ENCODE measurements around the gene TBXA2R.
A peak's percentile ranks its signal among the peaks of the same experiment; 100 is the strongest.

Gene TBXA2R

GRCh38 chr19:3586707-3587346, 19.8 kb downstream of the TBXA2R start:
- TF ChIP-seq CREB1 (IDR thresholded peaks at IDR 0.05; ENCODE audit: low read depth): no peak
- TF ChIP-seq EP300 (IDR thresholded peaks at IDR 0.05; ENCODE audit: borderline replicate concordance): no peak

GRCh38 chr19:3586127-3586626, 20.5 kb downstream of the TBXA2R start:
- TF ChIP-seq ZBTB7A (IDR thresholded peaks at IDR 0.05; ENCODE audit: low read depth) (peak; percentile 94), REST (IDR thresholded peaks at IDR 0.05; ENCODE audit: low read depth) (no peak), RAD21 (IDR thresholded peaks at IDR 0.05; ENCODE audit: low read depth) (peak; percentile 60), NFIC (IDR thresholded peaks at IDR 0.05) (no peak)

- TF ChIP-seq NFIC (IDR thresholded peaks at IDR 0.05): no peak
- TF ChIP-seq EP300 (IDR thresholded peaks at IDR 0.05; ENCODE audit: borderline replicate concordance): no peak
- TF ChIP-seq CREB1 (IDR thresholded peaks at IDR 0.05; ENCODE audit: low read depth): no peak
- TF ChIP-seq MAX (IDR thresholded peaks at IDR 0.05): no peak
- TF ChIP-seq EGR1 (IDR thresholded peaks at IDR 0.05): no peak
- TF ChIP-seq USF1 (IDR thresholded peaks at IDR 0.05): no peak
- TF ChIP-seq FOXM1 (IDR thresholded peaks at IDR 0.05; ENCODE audit: borderline replicate concordance, low read depth): no peak
- TF ChIP-seq YY1 (IDR thresholded peaks at IDR 0.05; ENCODE audit: low read depth): no peak
- TF ChIP-seq RAD21 (IDR thresholded peaks at IDR 0.05; ENCODE audit: low read depth): no peak
- no peak for TF ChIP-seq REST (IDR thresholded peaks at IDR 0.05; ENCODE audit: low read depth)
- TF ChIP-seq TEAD4 (IDR thresholded peaks at IDR 0.05): no peak
Observed at GRCh38 chr19:3585301-3586126, 21.2 kb downstream of the TBXA2R start, which contains the start of gene GIPC3. TSS of gene GIPC3 (plus strand) at chr19:3585478. CDS start at chr19:3585598, 120 bp downstream.

- TF ChIP-seq NFIC (IDR thresholded peaks at IDR 0.05) (no peak), RAD21 (IDR thresholded peaks at IDR 0.05; ENCODE audit: low read depth) (no peak), EP300 (IDR thresholded peaks at IDR 0.05; ENCODE audit: borderline replicate concordance) (no peak)
Observed at GRCh38 chr19:3580156-3580934, 26.3 kb downstream of the TBXA2R start.

- TF ChIP-seq NFIC (IDR thresholded peaks at IDR 0.05) (no peak), ZBTB7A (IDR thresholded peaks at IDR 0.05; ENCODE audit: low read depth) (no peak), TCF12 (IDR thresholded peaks at IDR 0.05; ENCODE audit: low read depth) (no peak), FOXM1 (IDR thresholded peaks at IDR 0.05; ENCODE audit: borderline replicate concordance, low read depth) (no peak), TEAD4 (IDR thresholded peaks at IDR 0.05) (no peak), EGR1 (IDR thresholded peaks at IDR 0.05) (no peak), REST (IDR thresholded peaks at IDR 0.05; ENCODE audit: low read depth) (no peak), CEBPB (IDR thresholded peaks at IDR 0.05) (no peak), CREB1 (IDR thresholded peaks at IDR 0.05; ENCODE audit: low read depth) (no peak), MAX (IDR thresholded peaks at IDR 0.05) (no peak), YY1 (IDR thresholded peaks at IDR 0.05; ENCODE audit: low read depth) (no peak), RAD21 (IDR thresholded peaks at IDR 0.05; ENCODE audit: low read depth) (no peak), USF1 (IDR thresholded peaks at IDR 0.05) (no peak), TAF1 (IDR thresholded peaks at IDR 0.05; ENCODE audit: low read depth) (no peak), EP300 (IDR thresholded peaks at IDR 0.05; ENCODE audit: borderline replicate concordance) (no peak)
Observed at GRCh38 chr19:3578390-3578789, 28.3 kb downstream of the TBXA2R start.

Measured in Ishikawa (cell line).